Activated CD4-positive, CD25-positive, alpha-beta regulatory T cell treated with anti-CD3 and anti-CD28 coated beads, Interleukin-2, amount 50 U/mL, for 16 hours (primary cell): Measurements from ENCODE around the gene B3GAT1.

Experiments
- DNase-seq: peaks from one replicate; pipeline ENCODE4 v3.0.0-alpha.2; 2020; ENCODE audit warnings: low read depth, low spot score

Gene B3GAT1

GRCh38 chr11:134372536-134372935 lies 39.5 kb downstream of the B3GAT1 start:
- no peak for DNase-seq

DNA sequence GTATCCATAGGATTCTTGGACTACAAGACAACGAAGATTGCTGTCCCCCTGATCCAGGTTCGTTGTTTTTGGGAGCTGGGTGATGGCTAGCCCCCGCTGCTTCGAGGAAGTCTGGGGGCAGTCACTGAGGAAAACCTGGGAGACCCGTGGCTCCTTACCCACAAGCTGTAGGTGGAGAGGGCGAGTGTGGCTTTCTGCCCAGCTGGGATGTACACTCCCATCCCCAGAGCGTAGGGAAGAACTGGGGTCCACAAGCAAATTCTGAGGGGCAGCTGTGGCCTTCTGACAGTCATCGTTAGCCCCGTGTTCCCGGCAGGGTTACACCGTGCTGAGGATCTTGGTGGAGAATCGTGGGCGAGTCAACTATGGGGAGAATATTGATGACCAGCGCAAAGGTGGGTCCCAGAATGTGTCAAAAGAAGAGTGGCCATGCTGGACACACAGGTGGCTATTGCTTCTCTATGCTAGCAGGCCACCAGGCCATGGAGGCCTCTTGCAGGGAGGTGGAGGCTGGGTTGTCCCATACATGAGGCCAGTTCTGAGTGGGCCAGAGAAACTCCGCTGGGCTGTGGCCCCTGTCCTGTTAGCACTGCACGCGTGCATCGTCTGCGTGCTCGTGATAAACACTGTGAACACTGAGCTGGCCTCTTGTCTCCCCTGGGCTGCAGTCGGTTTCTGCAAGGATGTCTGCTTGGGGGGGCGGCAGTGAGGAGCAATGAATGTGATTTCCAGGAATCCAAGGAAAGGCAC lies 40.4 kb downstream of the B3GAT1 start:
- DNase-seq: no peak

GRCh38 chr11:134370526-134371435 lies 41.3 kb downstream of the B3GAT1 start:
- DNase-seq: no peak

DNA sequence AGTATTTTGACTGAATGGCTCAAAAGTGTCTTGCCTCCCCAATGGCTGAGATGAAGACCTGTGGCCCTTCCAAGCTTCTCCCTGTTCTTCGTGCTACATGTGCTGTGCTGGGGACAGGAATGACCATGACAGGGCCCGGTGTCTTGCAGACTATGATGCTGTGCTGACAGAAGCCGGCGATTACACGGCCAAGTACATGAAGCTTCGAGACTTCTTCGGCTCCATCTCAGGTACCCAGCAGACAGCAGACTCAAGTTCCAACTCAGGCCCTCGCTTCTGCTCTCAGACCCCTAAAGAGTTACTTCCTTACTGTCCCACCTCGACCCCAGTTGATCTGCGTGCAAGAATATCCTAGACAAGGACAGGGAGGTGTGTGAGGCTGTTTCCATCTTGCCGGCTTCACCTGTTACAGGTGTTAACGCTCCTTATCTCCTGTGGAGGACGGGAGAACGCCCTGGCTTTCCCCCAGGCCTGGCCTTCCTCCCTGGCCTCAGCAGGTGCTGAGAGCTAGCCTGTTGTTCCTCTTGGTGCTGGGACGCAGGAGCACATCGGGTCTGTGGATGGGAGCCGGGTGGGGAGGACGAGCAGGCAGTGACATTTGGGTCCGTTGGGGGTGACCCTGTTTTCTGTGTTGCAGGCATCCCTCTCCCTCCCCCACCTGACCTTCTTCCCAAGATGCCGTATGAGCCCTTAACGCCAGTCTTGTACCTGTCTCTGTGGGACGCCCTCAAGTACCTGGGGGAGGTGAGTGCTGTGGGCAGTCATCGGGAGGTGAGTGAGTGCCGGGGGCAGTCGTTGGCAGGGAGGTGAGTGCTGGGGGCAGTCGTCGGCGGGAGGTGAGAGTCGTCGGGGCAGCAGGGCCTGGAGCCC lies 42.2 kb downstream of the B3GAT1 start:
- no peak for DNase-seq

- DNase-seq: no peak
Observed at GRCh38 chr11:134367781-134368180, 44.3 kb downstream of the B3GAT1 start.

DNA sequence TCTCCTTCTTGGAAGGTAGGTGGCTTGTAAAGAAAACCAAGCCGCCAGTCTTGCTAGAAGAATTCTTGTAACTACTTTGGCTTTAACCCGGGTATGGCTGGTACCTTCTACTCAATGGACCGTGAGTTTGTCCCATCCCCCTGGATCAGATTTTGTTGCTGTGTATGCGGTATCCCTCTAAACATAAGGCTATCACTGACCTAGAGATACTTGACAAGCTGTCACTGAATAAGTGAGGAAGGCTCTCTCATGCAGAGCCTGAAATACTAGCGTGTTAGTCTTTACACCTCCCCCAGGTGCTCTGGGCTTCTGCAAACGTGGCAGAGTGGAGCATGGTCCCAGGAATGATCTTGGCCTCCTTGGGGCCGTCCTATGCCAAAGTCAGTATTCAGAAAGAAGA lies 45.8 kb downstream of the B3GAT1 start:
- no peak for DNase-seq

DNA sequence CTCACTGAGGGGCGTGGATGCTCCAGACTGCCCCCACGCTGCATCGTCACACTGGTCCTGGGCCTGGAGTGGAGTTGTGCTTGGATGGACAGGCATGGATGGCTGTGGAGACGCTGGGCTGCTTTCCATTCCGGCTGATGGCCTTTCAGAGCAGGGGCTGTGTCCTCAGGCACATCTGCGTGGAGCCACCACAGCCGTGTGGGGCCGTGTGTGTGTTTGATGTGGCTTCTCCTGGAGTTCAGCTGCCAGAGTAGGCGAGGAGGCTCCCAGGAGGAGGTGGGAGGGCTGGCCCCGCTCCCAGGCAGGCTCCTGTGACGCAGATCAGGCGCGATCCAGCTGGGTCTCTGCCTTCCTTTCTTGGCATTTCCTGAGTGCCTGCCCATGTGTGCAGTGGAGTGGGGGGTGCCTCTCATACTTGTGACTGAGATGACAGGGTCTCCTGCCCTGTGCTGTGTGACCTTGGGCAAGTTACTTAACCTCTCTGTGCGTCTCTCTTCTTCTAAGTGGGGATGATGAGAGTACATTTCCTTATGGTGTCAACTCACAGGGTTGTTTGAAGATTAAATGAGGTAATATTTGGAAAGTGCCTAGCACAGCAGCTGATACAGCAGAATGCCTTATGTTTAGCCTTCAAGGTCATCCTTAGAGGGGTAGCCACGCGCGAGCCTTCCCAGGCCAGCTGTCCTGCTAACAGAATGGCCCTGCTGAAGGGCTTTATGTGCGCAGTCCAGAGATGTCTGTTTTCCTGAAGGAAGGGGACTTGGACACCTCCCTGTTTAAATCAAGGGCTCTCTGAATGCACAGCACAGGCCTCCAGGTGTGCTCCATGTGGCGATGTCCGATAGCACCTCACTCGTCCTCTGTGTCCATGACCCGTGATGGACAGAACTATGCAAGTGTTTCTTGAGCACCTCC lies 46.8 kb downstream of the B3GAT1 start:
- DNase-seq: no peak

DNA sequence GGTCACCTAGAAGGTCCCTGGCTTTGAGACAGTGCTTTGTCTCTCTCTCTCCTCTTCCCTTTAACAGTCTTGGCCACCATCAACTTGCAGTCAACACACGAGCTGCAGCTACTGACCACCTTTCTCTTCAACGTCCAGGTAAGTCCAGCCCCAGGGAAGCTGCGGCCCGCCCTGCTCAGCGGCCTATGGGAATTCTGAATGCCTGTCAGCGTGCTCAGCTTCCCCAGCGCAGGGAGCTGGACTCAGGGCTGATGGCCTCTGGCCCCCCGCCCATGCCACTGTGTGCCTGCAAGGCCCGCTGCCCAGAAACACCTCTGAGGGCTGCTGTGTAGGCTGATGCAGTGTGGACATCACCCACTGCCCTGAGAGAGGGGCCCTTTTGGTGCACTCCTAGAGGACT lies 47.8 kb downstream of the B3GAT1 start:
- DNase-seq: no peak

DNA sequence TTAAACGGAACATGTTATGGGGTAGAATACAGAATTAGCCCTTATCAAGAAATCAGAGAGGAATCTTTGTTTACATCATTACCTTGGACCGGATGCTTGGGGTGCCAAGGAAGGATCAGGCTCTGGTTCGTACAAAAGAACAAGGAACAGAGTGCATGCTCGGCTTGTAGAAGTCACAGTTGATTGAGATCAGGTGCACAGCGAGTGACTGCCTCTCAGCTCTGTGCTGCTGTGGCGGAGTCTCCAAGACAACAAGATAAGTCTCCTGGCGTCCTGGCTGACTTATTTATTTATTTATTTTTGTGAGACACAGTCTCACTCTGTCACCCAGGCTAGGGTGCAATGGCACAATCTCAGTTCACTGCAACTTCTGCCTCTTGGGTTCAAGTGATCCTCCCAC lies 48.5 kb downstream of the B3GAT1 start:
- no peak for DNase-seq

DNA sequence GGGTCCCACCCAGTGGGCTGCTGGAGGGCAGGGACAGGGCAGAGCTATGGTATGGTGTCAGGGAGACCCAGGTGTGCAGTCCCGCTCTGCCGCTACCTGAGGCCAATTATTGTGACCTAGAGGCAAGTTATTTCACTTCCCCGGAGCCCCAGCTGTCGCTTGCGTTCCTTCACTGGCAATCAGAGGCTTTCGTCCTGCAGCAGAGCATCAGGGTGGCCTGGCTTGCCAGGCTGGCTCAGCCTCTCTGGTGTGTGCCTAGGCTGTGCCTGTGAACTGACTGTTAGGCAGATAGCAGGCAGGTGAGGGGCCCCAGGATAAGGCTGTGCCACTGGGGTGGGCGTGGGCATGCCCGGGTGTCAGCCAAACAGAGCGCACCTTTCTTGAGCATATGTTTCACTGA lies 48.9 kb downstream of the B3GAT1 start:
- no peak for DNase-seq

- DNase-seq: no peak
Observed at GRCh38 chr11:134362192-134362901, 49.7 kb downstream of the B3GAT1 start.

DNA sequence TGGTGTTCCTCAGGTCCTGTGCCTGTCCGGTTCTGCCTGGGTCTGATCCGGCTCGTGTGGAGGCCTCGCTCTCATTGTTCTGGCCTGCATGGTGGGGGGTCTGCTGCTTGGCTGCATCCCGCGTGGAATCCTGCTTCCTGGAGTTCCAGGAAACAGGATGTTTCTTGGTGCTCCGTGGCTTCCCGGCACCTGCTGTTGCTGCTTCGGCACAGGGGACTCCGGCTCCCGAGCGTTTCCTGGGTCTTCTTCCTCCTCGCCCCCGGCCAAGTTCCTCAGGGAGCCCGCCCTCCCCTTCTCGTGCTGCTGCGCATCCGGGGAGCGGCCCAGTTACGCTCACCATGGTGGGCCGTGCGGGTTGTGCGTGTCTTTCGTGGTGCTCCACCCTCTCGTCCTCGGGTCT lies 50.4 kb downstream of the B3GAT1 start:
- no peak for DNase-seq

- peak; percentile 23 for DNase-seq
Observed at GRCh38 chr11:134360050-134360835, 51.8 kb downstream of the B3GAT1 start.

DNA sequence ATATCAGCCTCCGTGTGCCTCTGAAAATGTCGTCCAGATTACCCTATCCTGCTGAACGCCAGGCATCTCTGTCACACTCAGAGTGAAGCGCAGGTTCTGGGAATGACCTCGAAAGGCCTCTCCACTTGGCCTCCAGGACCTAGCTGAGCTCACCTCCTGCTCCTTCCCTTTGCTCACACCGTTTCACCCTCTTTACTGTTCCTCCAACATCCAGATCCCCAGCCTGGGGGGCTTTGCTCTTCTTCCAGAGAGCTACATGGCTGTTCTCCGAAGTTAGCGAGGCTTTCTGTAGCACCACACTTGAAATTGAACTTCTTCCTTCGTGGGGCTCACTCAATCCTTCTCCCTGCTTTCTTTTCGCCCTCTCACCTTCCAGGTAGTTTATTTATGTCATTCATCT lies 52.4 kb downstream of the B3GAT1 start:
- no peak for DNase-seq

- DNase-seq: no peak
Observed at GRCh38 chr11:134358856-134359490, 53.1 kb downstream of the B3GAT1 start.

- DNase-seq: no peak
Observed at GRCh38 chr11:134358165-134358855, 53.7 kb downstream of the B3GAT1 start.

DNA sequence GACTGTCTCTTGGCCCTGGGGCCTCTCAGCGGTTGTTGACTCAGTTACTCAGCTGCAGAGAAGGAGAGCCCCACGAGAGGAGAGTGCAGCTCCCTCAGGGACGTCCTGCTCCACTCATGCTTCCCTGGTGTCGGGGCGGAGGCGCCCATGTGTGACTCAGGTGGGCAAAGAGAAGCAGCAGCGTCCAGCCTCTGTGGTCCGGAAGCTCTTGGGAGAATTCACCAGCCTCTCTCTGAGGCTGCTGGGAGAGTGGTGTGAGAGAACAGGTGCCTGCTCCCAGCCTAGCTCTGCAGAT lies 54.5 kb downstream of the B3GAT1 start:
- DNase-seq: no peak
